RPMI7951 (cell line): ENCODE data around the gene ATP6V1D. TPM values are rescaled to one million over a fixed set of nuclear protein-coding genes. Genes with fewer than 3 reads are reported as not detected.

Source experiments
- total RNA-seq: library from RNA; depleted of rRNA; stranded (reverse); fragments of >200 nt; shearing (Covaris generic); gene quantifications from 2 replicates; pipeline ENCODE4 v1.2.3, GENCODE V29; 2014; rRNA removed

ATP6V1D gene
- total RNA-seq, 1 experiment from 2014 or later: 130 TPM

Other genes with a start within 250 kb of the ATP6V1D start
- gene GARIN2, start 170.4 kb downstream of the ATP6V1D start, total RNA-seq: not detected in 2 replicates
- 19.5 and 23.6 TPM in 2 replicates for gene PALS1, start 118.4 kb downstream of the ATP6V1D start, total RNA-seq
- 254 and 258 TPM in 2 replicates for gene EIF2S1, start 524 bp upstream of the ATP6V1D start, total RNA-seq
- 13.7 and 14.5 TPM in 2 replicates for gene PLEK2, start 52.4 kb upstream of the ATP6V1D start, total RNA-seq
- gene TMEM229B, start 128.9 kb upstream of the ATP6V1D start, total RNA-seq: 3.7 TPM in 2 replicates
- gene PLEKHH1, start 173.5 kb upstream of the ATP6V1D start, total RNA-seq: 2.3 and 2.6 TPM in 2 replicates
- gene PIGH, start 240.5 kb upstream of the ATP6V1D start, total RNA-seq: 18.5 and 20.9 TPM in 2 replicates